ENCODE results near the gene OCA2. TPM values are rescaled to one million over a fixed set of nuclear protein-coding genes. Genes with fewer than 3 reads are reported as not detected.

Gene OCA2
- total and polyA plus RNA-seq, 2 of the 4 experiments (the other 2 are of a cell fraction) = under 0.01 to 0.03 TPM

- Histone ChIP-seq H3K14ac (replicated peaks; ENCODE audit: low read depth, low read length) (no peak overlapping the region), H2BK5ac (ENCODE audit: low read depth, low read length, poor library complexity, severe bottlenecking) (no peak overlapping the region), H4K20me1 (ENCODE audit: insufficient read depth, low read length) (no peaks in the 10 kb centered on the region), H3K9me1 (ENCODE audit: insufficient read depth, low read length) (no peaks in the 10 kb centered on the region), H4K91ac (ENCODE audit: insufficient read depth, low read depth, low read length) (no peak overlapping the region), H4K5ac (ENCODE audit: low read depth, low read length) (no peak overlapping the region), H2BK20ac (ENCODE audit: low read depth, low read length) (no peak overlapping the region), H2AFZ (replicated peaks; ENCODE audit: low read length, poor library complexity) (no peak overlapping the region), H3K23ac (ENCODE audit: low read depth, low read length) (no peak overlapping the region), H2AK5ac (ENCODE audit: low read depth, low read length) (no peak overlapping the region), H3K9me3 (ENCODE audit: control insufficient read depth, insufficient read depth, low read length) (peaks cover 19% of the 10 kb centered on the region), H3K4me2 (ENCODE audit: low read depth, low read length) (no peak overlapping the region), H2BK15ac (ENCODE audit: low read depth, low read length) (no peak overlapping the region), H3K27me3 (ENCODE audit: control insufficient read depth, insufficient read depth, low read length) (no peaks in the 10 kb centered on the region), H3K56ac (ENCODE audit: extremely low read depth, insufficient read depth, low read length) (no peak overlapping the region), H3K36me3 (ENCODE audit: control insufficient read depth, insufficient read depth, low read length) (no peaks in the 10 kb centered on the region), H4K8ac (ENCODE audit: low read depth in 2 of 2, low read length in 2 of 2) (no peak overlapping the region), H2BK120ac (ENCODE audit: low read depth, low read length) (no peak overlapping the region), H3K4me3 (ENCODE audit: insufficient read depth, low read depth, low read length) (no peak overlapping the region), H2AK9ac (replicated peaks; ENCODE audit: low read depth, low read length, poor library complexity) (no peak overlapping the region), H3K9ac (ENCODE audit: low read depth, low read length) (no peak overlapping the region), H3K18ac (ENCODE audit: low read depth, low read length) (no peak overlapping the region), H3K4me1 (ENCODE audit: control insufficient read depth, insufficient read depth, low read length) (no peaks in the 10 kb centered on the region), H3K4ac (ENCODE audit: low read depth, low read length) (no peak overlapping the region), H3K79me1 (ENCODE audit: low read depth in 1 of 2, low read length in 2 of 2) (no peaks in the 10 kb centered on the region), H3K27ac (ENCODE audit: insufficient read depth, low read length) (no peak overlapping the region)
- dilution Hi-C loops (cut with HindIII; ENCODE audit: low sequenced_read_pairs, unreplicated experiment) (no loop called here), in situ Hi-C loops (cut with MboI; ENCODE audit: low sequenced_read_pairs) (no loop called here), intact Hi-C loops (cut with micrococcal nuclease) (no loop called here)
- POLR2A ChIA-PET (ENCODE audit: unreplicated experiment) = no interaction called here
- TF ChIP-seq SMC3 (IDR thresholded peaks at IDR 0.05; ENCODE audit: low read depth, low read length) (no peak), RAD21 (IDR thresholded peaks at IDR 0.05; ENCODE audit: low read length) (no peak), RCOR1 (IDR thresholded peaks at IDR 0.05; ENCODE audit: insufficient replicate concordance, low read length) (no peak), CTCF (conservative IDR thresholded peaks at IDR 0.05; ENCODE audit: low read depth, low read length) (no peak), FOS (IDR thresholded peaks at IDR 0.05; ENCODE audit: low read depth, low read length) (no peak), MAFK (IDR thresholded peaks at IDR 0.05; ENCODE audit: low read depth, low read length) (no peak)
- ATAC-seq (ENCODE audit: low read depth) = no peak
- no CpG with 5 or more reads among the region's 1 CpG for WGBS, 2 experiments (ENCODE audit: extremely low coverage in 2 of 2, insufficient read length in 1 of 2)
- DNase-seq = no peak
- BruUV-seq (replicated peaks) = no TSS peak
- CTCF ChIA-PET = no interaction called here
These were observed 367.3 kb downstream of the OCA2 start for GRCh38 chr15:27731776-27732175.

Data from IMR-90 (cell line).